Keratinocyte (primary cell): ENCODE data around the gene SSBP4. TPM values are rescaled to one million over a fixed set of nuclear protein-coding genes. Genes with fewer than 3 reads are reported as not detected.

Source experiments
- DNase-seq: peaks from one replicate; pipeline ENCODE4 v3.0.0-alpha.2; 2011; ENCODE audit warnings: low read depth, missing footprints, low spot score
- FAIRE-seq: peaks from 2 replicates; lab custom pipeline; 2011; peaks lifted over from hg19 to GRCh38; lab: Jason Lieb, UNC
- H2AFZ ChIP-seq: 2 replicates; pipeline ENCODE4 v1.6.0; 2012; ENCODE audit warnings: low read length, control low read depth, inconsistent platforms; ENCODE audit not compliant: control insufficient read depth
- H3K27ac ChIP-seq: 2 replicates; pipeline ENCODE4 v1.5.1; 2011; ENCODE audit warnings: low read length; ENCODE audit not compliant: control insufficient read depth, insufficient read depth
- H3K27me3 ChIP-seq: 3 replicates; pipeline ENCODE4 v1.6.0; 2011; ENCODE audit warnings: low read length; ENCODE audit not compliant: control insufficient read depth, insufficient read depth; ENCODE audit errors: extremely low read depth
- H3K36me3 ChIP-seq, 2 experiments: 2 replicates in 1 of 2; 3 replicates in 1 of 2; pipeline ENCODE4 v1.5.1; 2011; ENCODE audit warnings: low read length in 2 of 2, mild to moderate bottlenecking in 1 of 2; ENCODE audit not compliant: control insufficient read depth in 2 of 2, insufficient read depth in 2 of 2; ENCODE audit errors: extremely low read depth in 1 of 2
- H3K4me1 ChIP-seq: 3 replicates; pipeline ENCODE4 v1.5.1; 2011; ENCODE audit warnings: low read length; ENCODE audit not compliant: control insufficient read depth, insufficient read depth; ENCODE audit errors: extremely low read depth
- H3K4me2 ChIP-seq: 3 replicates; pipeline ENCODE4 v1.6.0; 2011; ENCODE audit warnings: low read depth, low read length; ENCODE audit not compliant: control insufficient read depth, insufficient read depth; ENCODE audit errors: extremely low read depth
- H3K4me3 ChIP-seq, 3 experiments: fragments of 200-600 bp in 1 of 3; sonication (generic) in 1 of 3; 2 replicates in 2 of 3; 3 replicates in 1 of 3; pipeline ENCODE4 v1.5.1; 2011 to 2016; ENCODE audit warnings: low read length in 3 of 3, mild to moderate bottlenecking in 3 of 3, control low read depth in 2 of 3, inconsistent platforms in 1 of 3, low read depth in 1 of 3, mixed read lengths in 1 of 3, mixed run types in 1 of 3, moderate library complexity in 1 of 3; ENCODE audit not compliant: control insufficient read depth in 2 of 3, insufficient read depth in 2 of 3; ENCODE audit errors: extremely low read depth in 1 of 3
- H3K79me2 ChIP-seq: 2 replicates; pipeline ENCODE4 v1.6.0; 2012; ENCODE audit warnings: low read length; ENCODE audit not compliant: control insufficient read depth, insufficient read depth
- H3K9ac ChIP-seq: 3 replicates; pipeline ENCODE4 v1.6.0; 2011; ENCODE audit warnings: low read length; ENCODE audit not compliant: control insufficient read depth, insufficient read depth; ENCODE audit errors: extremely low read depth
- H3K9me1 ChIP-seq: 3 replicates; pipeline ENCODE4 v1.6.0; 2011; ENCODE audit warnings: low read length; ENCODE audit not compliant: control insufficient read depth, insufficient read depth; ENCODE audit errors: extremely low read depth
- H3K9me3 ChIP-seq: 2 replicates; pipeline ENCODE4 v1.5.1; 2012; ENCODE audit warnings: low read depth, low read length; ENCODE audit not compliant: control insufficient read depth
- H4K20me1 ChIP-seq: 3 replicates; pipeline ENCODE4 v1.6.0; 2011; ENCODE audit warnings: low read length; ENCODE audit not compliant: control insufficient read depth, insufficient read depth; ENCODE audit errors: extremely low read depth
- CTCF ChIP-seq, 3 experiments: IDR thresholded peaks in 1 of 3; conservative IDR thresholded peaks in 1 of 3; optimal IDR thresholded peaks in 1 of 3; 2 replicates in 2 of 3; 3 replicates in 1 of 3; pipeline versions ENCODE3 to v1.5.1; 2011; ENCODE audit warnings: low read length in 3 of 3, mild to moderate bottlenecking in 3 of 3, moderate library complexity in 2 of 3, control low read depth in 1 of 3, inconsistent platforms in 1 of 3; ENCODE audit not compliant: insufficient read depth in 2 of 3; ENCODE audit errors: extremely low read depth in 1 of 3
- EZH2 ChIP-seq: IDR thresholded peaks from one replicate; pipeline ENCODE4 v1.6.1; 2012; ENCODE audit warnings: inconsistent platforms, mild to moderate bottlenecking, low read length, moderate library complexity
- dilution Hi-C: fragments of 300-500 bp; cut with MboI; formaldehyde crosslinking; loops from one replicate; pipeline ENCODE4 v1.7.0; 2020; ENCODE audit warnings: low sequenced_read_pairs; ENCODE audit not compliant: extremely low pct_ligation_motif_present
- polyA plus RNA-seq, 5 experiments: library from polyadenylated mRNA; depleted of rRNA in 3 of 5; stranded (reverse) in 3 of 5; stranded (forward) in 1 of 5; unstranded in 1 of 5; fragments of >200 nt; gene quantifications; 1 replicate in 1 of 5; 2 replicates in 3 of 5; 3 replicates in 1 of 5; pipeline versions ENCODE4 v1.2.1 to v1.2.3, GENCODE V29; 2011 to 2012; ENCODE audit warnings: missing spikeins in 2 of 5, low read depth in 1 of 5, low replicate concordance in 1 of 5

SSBP4 gene
- polyA plus RNA-seq, 1 donor (not counting 4 experiments of a cell fraction or from before 2014, with no cell fraction given), result 7.5 TPM

GRCh38 chr19:18425515-18426415 lies 6.6 kb downstream of the SSBP4 start:
- DNase-seq (no peak), FAIRE-seq (peak; percentile 34)
- no peaks in the 10 kb centered on the region for H3K9me1 ChIP-seq
- H3K9me3 ChIP-seq, result no peaks in the 10 kb centered on the region
- no peak overlapping the region for H2AFZ ChIP-seq
- peaks cover 9% of the 10 kb centered on the region for H4K20me1 ChIP-seq
- H3K4me2 ChIP-seq, result no peak overlapping the region
- no peak overlapping the region for H3K9ac ChIP-seq
- H3K27me3 ChIP-seq, result no peaks in the 10 kb centered on the region
- peaks cover 0 to 4% of the 10 kb centered on the region in 2 experiments for H3K36me3 ChIP-seq
- dilution Hi-C loops, result no loop called here
- H3K27ac ChIP-seq, result no peak overlapping the region
- H3K4me1 ChIP-seq, result peaks cover 3% of the 10 kb centered on the region
- no peak overlapping the region for H3K4me3 ChIP-seq
- peaks cover 12% of the 10 kb centered on the region for H3K79me2 ChIP-seq
- TF ChIP-seq CTCF (optimal IDR thresholded peaks at IDR 0.05 in 1 of 3, IDR thresholded peaks at IDR 0.05 in 1 of 3, conservative IDR thresholded peaks at IDR 0.05 in 1 of 3; ENCODE audit: extremely low read depth in 1 of 3, insufficient read depth in 2 of 3, low read length in 3 of 3), result peak in 1 of 3 experiments; percentile 4
- TF ChIP-seq EZH2, result no peak

- TF ChIP-seq EZH2 (no peak), CTCF (optimal IDR thresholded peaks at IDR 0.05 in 1 of 3, IDR thresholded peaks at IDR 0.05 in 1 of 3, conservative IDR thresholded peaks at IDR 0.05 in 1 of 3; ENCODE audit: extremely low read depth in 1 of 3, insufficient read depth in 2 of 3, low read length in 3 of 3) (no peak)
- Histone ChIP-seq H3K9ac (no peak overlapping the region), H3K9me3 (no peaks in the 10 kb centered on the region), H3K4me3 (no peak overlapping the region), H3K27me3 (no peaks in the 10 kb centered on the region), H3K4me1 (peaks cover 3% of the 10 kb centered on the region), H3K27ac (no peak overlapping the region), H2AFZ (no peak overlapping the region), H3K79me2 (peaks cover 9% of the 10 kb centered on the region), H3K9me1 (no peaks in the 10 kb centered on the region), H3K4me2 (no peak overlapping the region), H3K36me3 (peaks cover 0 to 4% of the 10 kb centered on the region in 2 experiments), H4K20me1 (peaks cover 9% of the 10 kb centered on the region)
- DNase-seq (no peak), FAIRE-seq (no peak)
- dilution Hi-C loops, result no loop called here
Measured at GRCh38 chr19:18426416-18426767, 7.2 kb downstream of the SSBP4 start.
